ENCODE measurements around the gene CCDC38. TPM values are rescaled to one million over a fixed set of nuclear protein-coding genes. Genes with fewer than 3 reads are reported as not detected.

The CCDC38 gene
- total and polyA plus RNA-seq, 9 of the 15 experiments (the other 6 are each of a cell fraction or from before 2014, with no cell fraction given) = not detected

DNA sequence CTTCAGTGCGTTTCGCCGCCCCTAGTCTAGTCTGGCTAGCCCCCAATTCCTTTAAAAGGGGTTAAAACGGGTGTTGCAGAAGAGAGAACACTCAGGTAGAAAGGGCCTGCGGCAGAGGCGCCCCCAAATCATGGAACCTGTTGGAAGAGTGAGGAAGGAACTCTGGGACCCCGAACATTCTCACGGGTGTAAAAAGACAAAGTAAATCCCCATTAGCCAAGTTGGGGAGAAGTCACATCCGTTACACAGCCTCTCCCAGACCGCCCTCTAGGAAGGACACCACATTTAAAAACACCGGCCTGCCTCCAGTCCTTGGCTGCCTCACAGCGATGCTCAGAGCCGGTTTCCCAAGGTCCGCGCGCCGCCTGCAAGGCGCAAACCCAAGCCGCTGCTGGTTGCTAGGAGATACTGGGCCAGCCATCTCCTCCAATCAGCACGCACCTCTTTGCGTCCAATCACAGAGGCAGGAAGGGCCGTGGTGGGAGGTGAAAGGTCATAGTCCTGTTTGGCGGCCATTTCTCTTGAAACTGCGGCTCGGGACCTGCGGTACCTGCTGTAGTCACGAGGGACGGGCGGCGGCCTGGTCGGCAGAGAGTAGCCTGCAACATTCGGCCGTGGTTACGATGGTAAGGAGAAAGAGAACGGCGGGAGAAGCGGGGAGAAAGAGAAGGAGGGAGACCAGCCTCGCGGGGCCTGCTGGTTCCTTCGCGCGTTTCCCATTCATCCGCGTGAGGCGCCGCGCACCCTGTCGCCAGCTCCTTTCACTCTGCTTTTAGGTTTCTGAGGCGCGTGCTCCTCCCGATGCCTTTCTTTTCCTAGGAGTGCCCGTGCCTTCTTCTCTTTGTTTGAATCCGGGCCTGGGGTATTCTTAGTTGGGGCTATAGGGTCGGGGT, 83.7 kb downstream of the CCDC38 start, which contains the start of gene SNRPF (continued):
- TF ChIP-seq NCOA4 (IDR thresholded peaks at IDR 0.05; ENCODE audit: partially characterized antibody) (no peak), ARID2 (IDR thresholded peaks at IDR 0.05) (no peak), FOXP1 (CRISPR knock-in tag; IDR thresholded peaks at IDR 0.05) (peak; percentile 59; the same call in 1 of the 2 replicates), POLR2G (IDR thresholded peaks at IDR 0.05; ENCODE audit: low read depth, low read length) (peak; percentile 92), MAFG (tag; conservative IDR thresholded peaks at IDR 0.05) (no peak), HCFC1 (IDR thresholded peaks at IDR 0.05; ENCODE audit: low read depth, low read length) (peak; percentile 86), ZNF780A (CRISPR knock-in tag; IDR thresholded peaks at IDR 0.05) (no peak), SMARCC2 (IDR thresholded peaks at IDR 0.05; ENCODE audit: low read depth) (no peak), TSC22D4 (tag; IDR thresholded peaks at IDR 0.05) (no peak), GABPB2 (CRISPR knock-in tag; conservative IDR thresholded peaks at IDR 0.05) (no peak), MAX (CRISPR knock-in tag; IDR thresholded peaks at IDR 0.05) (peak; percentile 85), MYBL2 (IDR thresholded peaks at IDR 0.05; ENCODE audit: low read depth) (no peak), MYBL2 (CRISPR knock-in tag; IDR thresholded peaks at IDR 0.05; ENCODE audit: borderline replicate concordance) (no peak), CTBP1 (IDR thresholded peaks at IDR 0.05; ENCODE audit: borderline replicate concordance) (peak; percentile 76), ATF1 (CRISPR knock-in tag; IDR thresholded peaks at IDR 0.05) (no peak), ATF1 (tag; IDR thresholded peaks at IDR 0.05) (peak; percentile 44), SMAD4 (CRISPR knock-in tag; conservative IDR thresholded peaks at IDR 0.05) (no peak), TFE3 (CRISPR knock-in tag; IDR thresholded peaks at IDR 0.05) (peak; percentile 57), IRF2 (CRISPR knock-in tag; IDR thresholded peaks at IDR 0.05) (no peak), POLR2B (IDR thresholded peaks at IDR 0.05; ENCODE audit: low read depth, partially characterized antibody) (peak; percentile 63), FOXJ2 (tag; IDR thresholded peaks at IDR 0.05) (peak; percentile 42; the same call in 1 of the 2 replicates), NEUROD1 (IDR thresholded peaks at IDR 0.05; ENCODE audit: borderline replicate concordance, low read depth, low read length, partially characterized antibody) (peak; percentile 98)
- TF ChIP-seq, protein P1, sequence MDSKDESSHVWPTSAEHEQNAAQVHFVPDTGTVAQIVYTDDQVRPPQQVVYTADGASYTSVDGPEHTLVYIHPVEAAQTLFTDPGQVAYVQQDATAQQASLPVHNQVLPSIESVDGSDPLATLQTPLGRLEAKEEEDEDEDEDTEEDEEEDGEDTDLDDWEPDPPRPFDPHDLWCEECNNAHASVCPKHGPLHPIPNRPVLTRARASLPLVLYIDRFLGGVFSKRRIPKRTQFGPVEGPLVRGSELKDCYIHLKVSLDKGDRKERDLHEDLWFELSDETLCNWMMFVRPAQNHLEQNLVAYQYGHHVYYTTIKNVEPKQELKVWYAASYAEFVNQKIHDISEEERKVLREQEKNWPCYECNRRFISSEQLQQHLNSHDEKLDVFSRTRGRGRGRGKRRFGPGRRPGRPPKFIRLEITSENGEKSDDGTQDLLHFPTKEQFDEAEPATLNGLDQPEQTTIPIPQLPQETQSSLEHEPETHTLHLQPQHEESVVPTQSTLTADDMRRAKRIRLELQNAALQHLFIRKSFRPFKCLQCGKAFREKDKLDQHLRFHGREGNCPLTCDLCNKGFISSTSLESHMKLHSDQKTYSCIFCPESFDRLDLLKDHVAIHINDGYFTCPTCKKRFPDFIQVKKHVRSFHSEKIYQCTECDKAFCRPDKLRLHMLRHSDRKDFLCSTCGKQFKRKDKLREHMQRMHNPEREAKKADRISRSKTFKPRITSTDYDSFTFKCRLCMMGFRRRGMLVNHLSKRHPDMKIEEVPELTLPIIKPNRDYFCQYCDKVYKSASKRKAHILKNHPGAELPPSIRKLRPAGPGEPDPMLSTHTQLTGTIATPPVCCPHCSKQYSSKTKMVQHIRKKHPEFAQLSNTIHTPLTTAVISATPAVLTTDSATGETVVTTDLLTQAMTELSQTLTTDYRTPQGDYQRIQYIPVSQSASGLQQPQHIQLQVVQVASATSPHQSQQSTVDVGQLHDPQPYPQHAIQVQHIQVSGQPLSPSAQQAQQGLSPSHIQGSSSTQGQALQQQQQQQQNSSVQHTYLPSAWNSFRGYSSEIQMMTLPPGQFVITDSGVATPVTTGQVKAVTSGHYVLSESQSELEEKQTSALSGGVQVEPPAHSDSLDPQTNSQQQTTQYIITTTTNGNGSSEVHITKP (IDR thresholded peaks at IDR 0.05; ENCODE audit: partially characterized antibody) = no peak
